RCC 7860 (cell line): ENCODE measurements around the gene DNAJC13.
"Not testable (repeated sequence)": the region's sequence is repeated elsewhere in the genome, so short reads cannot be mapped to it uniquely, and the experiment has no call there.

Source experiments
- DNase-seq: peaks from one replicate; pipeline ENCODE4 v3.0.0-alpha.2; 2015; ENCODE audit warnings: low spot score
- FAIRE-seq: peaks from 2 replicates; lab custom pipeline; 2012; peaks lifted over from hg19 to GRCh38; lab: Jason Lieb, UNC

DNAJC13 gene, protein sequence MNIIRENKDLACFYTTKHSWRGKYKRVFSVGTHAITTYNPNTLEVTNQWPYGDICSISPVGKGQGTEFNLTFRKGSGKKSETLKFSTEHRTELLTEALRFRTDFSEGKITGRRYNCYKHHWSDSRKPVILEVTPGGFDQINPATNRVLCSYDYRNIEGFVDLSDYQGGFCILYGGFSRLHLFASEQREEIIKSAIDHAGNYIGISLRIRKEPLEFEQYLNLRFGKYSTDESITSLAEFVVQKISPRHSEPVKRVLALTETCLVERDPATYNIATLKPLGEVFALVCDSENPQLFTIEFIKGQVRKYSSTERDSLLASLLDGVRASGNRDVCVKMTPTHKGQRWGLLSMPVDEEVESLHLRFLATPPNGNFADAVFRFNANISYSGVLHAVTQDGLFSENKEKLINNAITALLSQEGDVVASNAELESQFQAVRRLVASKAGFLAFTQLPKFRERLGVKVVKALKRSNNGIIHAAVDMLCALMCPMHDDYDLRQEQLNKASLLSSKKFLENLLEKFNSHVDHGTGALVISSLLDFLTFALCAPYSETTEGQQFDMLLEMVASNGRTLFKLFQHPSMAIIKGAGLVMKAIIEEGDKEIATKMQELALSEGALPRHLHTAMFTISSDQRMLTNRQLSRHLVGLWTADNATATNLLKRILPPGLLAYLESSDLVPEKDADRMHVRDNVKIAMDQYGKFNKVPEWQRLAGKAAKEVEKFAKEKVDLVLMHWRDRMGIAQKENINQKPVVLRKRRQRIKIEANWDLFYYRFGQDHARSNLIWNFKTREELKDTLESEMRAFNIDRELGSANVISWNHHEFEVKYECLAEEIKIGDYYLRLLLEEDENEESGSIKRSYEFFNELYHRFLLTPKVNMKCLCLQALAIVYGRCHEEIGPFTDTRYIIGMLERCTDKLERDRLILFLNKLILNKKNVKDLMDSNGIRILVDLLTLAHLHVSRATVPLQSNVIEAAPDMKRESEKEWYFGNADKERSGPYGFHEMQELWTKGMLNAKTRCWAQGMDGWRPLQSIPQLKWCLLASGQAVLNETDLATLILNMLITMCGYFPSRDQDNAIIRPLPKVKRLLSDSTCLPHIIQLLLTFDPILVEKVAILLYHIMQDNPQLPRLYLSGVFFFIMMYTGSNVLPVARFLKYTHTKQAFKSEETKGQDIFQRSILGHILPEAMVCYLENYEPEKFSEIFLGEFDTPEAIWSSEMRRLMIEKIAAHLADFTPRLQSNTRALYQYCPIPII (N-terminal part only)

DNA sequence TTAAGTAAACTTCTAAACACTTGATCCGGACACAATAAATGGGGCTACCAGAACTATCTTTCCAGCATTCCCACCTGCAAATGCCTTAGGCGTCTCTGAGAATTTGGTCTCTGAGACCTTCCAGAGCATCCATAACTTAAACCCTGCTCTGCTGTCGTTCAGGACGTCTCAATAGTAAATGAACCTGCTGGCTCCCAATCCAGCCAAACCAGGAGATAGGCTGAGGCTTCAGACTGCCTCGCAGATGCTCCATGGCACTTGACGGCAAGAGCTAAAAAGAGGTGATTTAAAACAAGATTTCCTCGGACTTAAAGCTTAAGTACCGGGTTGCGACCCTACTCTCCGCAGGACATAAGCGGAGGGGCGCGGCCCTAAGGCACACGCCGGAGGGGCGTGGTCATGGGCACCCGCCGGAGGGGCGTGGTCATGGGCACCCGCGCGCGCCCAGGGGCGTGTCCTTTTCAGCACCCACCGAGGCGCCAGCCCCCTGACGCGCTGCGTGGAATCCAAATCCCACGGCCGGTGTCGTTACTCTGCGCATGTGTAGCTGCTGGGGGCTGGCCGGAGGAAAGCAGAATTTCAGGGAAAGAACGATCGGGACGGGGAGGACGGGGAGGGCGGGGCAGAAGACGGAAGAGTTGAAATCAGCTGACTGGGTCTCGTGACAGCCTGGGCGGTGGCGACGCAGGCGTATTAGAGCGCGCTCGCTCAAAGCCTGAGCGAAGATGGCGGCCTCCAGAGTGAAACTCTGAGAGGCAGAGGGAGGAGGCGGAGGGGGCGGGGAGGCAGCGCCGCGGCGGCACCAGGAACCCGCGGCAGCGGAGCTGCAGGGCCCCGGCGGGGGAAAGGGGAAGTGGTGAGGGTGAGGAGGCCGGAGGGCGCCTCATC lies at the start of gene DNAJC13:
Gene DNAJC13 (plus strand): TSS at position 696 of the 888 bp plus-strand sequence. CDS start 17,049 bp downstream, outside the sequence.
- no peak for FAIRE-seq
- peak; percentile 83 for DNase-seq

DNA sequence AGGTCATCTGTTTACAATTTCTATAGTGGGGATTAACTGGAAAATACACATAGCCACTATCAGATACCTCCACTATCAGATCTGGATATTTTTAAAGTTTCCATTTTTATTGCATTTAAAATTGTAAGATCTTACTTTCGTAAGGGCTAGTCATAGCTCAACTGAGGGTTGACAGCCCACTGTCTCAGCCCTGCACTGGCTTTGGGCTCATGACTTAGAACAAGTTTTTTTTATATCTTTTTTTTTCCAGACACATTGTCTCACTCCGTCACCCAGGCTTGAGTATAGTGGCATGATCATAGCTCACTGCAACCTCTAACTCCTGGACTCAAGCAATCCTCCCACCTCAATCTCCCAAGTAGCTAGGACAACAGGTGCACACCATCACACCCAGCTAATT lies 48.8 kb upstream of the DNAJC13 start:
- FAIRE-seq = no peak
- no peak for DNase-seq

DNA sequence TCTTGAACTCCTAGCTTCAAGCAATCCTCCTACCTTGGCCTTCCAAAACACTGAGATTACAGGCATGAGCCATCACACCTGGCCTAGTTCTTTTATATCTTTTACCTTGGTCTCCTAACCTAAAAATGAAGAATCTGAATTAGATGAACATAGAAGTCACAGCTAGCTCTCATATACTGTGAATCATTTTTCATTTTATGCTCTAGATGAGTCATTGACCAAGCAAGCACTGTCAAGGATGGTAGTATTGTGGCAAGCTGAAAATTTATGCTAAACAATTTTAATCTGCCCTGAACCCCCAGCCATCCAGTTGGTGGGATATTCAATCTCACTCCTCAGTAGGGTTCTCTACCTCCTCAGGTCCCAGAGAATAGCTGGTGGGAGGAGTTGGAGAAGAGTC lies 48.3 kb upstream of the DNAJC13 start:
- DNase-seq (no peak), FAIRE-seq (no peak)

DNA sequence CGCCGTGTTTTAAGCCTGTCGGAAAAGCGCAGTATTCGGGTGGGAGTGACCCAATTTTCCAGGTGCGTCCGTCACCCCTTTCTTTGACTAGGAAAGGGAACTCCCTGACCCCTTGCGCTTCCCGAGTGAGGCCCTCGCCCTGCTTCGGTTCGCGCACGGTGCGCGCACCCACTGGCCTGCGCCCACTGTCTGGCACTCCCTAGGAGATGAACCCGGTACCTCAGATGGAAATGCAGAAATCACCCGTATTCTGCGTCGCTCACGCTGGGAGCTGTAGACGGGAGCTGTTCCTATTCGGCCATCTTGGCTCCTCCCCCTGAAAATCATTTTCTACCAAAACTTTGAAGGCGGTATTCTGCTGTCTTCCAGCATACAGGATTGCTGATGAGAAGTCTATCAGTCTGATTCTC lies 40.4 kb upstream of the DNAJC13 start:
- not testable (repeated sequence) for DNase-seq, FAIRE-seq

DNA sequence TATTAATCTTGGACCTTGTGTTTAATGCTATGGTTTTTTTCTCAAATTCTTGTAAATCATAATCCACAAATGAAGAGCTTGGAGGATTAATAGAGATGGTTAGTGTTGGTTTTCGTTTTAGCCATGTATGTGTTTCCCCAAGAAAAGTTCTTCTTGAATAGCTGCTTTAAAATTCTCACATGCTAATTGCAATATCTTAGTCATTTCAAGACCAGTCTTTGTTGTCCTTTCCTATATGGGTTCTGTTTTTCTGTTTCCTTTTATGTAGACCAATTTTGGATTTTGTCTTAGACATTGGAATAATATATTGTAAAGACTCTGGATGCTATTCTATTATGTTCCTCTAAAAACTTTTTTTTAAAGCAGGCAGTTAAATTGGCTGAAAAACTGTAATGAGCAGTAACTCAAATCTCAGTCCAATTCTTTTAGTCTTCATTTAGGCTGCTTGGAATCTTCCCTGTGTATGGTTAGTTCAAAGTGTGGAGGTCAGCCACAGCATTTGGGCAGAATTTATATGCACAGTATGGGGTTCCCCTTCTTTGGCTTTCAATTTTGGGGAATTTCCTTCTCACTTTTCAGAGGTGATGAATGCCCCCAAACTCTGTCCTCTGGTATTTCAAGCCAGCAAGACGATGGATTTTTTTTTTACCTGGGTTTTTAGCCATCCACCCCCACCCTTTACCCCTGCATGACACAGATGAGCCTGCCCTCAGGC lies 39.1 kb upstream of the DNAJC13 start:
- DNase-seq (no peak), FAIRE-seq (no peak)

DNA sequence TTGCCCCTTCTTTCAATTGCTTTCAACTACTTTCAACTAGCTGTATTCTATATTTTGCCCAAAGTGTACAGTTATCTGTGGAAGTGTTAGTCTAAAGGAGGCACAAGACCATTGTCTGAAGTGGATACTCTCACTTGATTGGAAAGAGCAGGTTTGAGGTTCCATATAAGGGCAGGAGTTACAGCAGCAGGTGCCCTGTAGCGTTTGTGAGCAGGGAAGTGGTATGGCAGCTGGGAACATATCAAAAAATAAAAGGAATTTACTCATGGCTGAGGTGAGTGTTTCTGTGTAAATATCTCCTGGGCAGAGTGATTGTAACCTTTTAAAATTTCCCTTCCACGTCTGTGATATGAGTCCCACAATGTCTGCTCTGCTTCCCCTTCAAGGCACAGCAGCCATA lies 38.5 kb upstream of the DNAJC13 start:
- FAIRE-seq = no peak
- DNase-seq = no peak

DNA sequence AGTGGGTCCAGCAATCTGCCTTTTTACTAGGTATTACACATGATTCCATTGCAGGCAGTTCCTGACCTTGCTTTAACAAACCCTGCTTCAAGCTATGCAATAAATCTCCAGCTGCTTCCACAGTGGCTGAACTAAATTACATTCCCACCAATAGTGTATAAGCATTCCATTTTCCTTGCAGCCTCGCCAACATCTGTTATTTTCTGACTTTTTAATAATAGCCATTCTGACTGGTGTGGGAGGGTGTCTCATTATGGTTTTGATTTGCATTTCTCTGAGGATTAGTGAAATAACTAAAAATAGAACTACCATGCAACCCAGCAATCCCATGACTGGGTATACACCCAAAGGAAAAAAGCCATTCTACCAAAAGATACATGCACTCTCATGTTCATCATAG lies 36.4 kb upstream of the DNAJC13 start:
- no peak for DNase-seq
- FAIRE-seq = no peak

DNA sequence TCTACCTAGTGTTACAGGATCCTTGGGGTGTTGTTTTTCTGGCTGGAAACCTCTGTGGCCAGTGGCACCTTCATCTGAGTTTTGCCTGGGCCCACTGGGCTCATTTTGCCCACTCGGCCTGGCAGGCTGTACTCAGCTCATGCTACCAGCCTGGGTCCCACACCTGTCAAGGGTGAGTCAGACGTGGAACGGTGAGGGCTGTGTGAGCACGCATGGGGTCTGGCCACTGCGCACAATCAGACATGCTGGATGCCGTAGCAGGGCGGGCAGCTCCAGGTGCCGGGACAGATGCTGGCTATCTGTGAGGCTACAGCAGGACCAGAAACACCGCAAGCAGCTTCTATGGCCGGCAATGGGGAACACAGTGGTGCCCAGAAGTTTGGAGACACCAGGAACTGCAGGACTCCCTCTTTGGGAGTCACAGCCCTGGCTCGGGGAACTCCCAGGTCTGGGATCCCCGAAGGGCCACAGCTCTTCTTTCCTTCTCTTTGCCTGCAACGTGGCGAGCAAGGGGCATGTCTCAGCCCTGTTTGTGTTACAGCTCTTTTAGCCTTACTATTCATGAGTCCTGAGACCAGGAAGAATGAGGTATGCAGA lies 35.9 kb upstream of the DNAJC13 start:
- FAIRE-seq = no peak
- DNase-seq = no peak

DNA sequence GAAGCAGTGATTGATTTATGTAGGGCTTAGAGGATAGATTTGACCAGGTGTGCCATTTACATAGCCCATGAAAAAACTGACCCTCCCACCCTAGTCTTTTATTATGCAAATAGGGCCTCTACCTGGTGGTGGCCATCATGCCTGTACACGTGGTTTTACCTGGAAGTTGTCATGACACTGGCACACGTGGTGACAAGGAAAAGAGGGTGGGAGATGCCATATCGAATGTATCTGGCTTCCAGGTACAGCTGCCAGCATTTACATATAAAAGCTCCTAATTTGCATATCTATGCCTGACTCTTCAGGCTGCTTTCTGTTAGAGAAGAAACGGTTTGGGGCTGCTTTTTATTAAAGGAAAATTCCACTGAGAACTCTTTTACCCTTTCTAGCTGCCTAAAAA lies 35.0 kb upstream of the DNAJC13 start:
- DNase-seq = no peak
- FAIRE-seq = no peak

DNA sequence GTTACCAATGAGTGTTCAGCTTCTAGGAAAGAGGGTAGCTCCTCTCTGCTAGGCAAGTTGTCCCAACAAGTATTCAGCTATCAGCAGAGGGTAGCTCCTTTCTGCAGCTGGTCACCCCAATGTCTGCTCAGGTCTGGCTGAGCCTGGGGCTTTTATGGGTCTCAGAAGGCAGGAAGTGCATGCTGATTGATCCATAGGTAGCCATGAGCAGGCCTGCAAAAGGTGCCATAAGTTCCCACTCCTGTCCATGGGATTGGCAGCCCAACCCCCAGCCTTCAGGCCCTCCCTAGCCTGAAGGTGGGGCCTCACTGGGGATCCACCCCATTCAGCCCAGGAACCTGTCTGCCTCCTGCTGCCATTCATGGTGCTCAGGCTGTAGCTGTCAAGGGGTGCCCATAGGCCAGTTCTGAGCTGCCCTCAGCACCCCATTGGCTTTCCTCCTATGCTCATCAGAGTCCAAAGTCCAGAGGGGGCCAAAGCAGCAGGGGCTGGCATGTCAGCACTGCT lies 34.6 kb upstream of the DNAJC13 start:
- FAIRE-seq (no peak), DNase-seq (no peak)

DNA sequence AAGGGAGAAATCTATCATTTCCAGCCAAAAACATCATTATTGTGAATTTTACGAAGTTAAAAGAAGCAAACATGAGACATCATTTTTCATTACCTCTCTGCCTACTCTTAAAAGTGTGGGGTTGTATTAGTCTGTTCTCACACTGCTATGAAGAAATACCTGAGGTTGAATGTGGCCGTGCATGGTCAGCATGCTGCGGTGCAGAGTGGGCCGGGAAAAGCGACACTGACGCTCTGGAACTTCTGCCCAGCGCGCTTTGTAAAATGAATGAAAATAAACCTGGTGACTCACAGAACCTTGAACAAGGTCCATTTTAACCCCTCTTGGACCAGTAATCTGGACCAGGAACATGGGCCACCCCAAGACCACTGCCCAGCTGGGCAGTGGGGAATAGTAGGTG lies 31.0 kb upstream of the DNAJC13 start:
- no peak for FAIRE-seq

DNA sequence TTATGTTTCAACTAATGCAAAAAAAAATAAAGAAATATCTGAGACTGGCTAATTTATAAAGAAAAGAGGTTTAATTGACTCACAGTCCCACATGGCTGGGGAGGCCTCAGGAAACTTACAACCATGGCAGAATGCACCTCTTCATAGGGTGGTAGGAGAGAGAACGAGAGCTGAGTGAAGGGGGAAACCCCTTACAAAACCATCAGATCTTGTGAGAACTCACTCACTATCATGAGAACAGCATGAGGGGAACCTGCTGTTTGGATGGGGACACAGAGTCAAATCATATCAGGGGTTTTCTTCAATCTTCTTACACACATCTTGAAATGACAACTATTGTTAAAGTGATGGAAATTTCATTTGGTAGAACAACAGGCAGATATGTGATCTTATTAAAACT lies 24.6 kb upstream of the DNAJC13 start:
- FAIRE-seq, DNase-seq: not testable (repeated sequence)

More for the DNA sequence above, 31.0 kb upstream of the DNAJC13 start:
- no peak for DNase-seq

DNA sequence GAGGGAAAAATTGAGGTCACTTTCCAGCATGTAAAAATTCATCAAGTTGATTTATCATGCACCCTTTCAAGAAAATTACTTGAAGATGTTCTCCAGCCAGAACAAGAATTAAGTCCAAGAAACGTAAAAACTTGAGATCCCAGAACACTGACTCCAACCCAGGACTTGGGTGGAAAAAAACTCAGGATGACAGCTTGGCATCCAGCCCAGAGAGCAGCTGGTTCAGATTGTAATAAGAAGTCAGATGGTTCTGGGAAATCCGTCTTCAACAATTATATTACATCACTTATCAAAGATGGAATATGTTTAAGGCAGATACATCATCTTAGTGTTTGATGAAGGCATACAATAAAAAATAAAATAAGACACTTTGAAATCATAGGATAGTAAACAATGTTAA lies 23.0 kb upstream of the DNAJC13 start:
- FAIRE-seq (no peak), DNase-seq (no peak)

DNA sequence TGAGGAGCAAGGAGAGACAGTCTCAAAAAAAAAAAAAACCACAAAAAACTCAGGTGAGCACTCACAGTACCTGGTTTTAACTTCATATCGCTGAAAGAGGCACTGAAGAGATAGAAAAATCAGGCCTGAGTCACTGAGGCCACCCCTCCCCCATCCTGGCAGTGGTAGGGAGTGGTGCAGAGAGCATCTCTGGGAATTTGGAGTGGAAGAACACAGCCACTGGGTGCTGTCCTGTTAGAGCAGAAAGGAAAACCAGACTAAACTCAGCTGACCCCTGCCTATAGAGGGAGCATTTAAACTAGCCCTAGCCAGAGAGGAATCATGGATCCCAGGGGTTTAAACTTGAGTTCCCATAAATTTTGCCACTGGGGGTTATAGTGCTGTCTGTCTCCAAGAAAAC lies 22.2 kb upstream of the DNAJC13 start:
- no peak for DNase-seq
- no peak for FAIRE-seq

DNA sequence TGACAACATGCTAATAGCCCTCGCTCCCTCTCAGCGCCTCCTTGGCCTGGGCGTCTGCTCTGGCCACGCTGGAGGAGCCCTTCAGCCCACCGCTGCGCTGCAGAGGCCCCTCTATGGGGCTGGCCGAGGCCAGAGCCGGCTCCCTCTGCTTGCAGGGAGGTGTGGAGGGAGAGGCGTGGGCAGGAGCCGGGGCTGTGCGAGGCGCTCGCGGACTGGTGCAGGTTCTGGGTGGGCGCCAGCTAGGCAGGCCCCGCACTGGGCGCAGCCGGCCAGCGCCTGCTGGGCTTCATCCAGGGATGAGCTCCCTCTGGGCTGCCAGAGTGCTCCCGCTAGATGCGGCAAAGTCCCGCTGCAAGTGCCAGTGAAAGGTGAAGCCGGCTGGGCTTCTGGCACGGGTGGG lies 21.0 kb upstream of the DNAJC13 start:
- FAIRE-seq (no peak), DNase-seq (no peak)

DNA sequence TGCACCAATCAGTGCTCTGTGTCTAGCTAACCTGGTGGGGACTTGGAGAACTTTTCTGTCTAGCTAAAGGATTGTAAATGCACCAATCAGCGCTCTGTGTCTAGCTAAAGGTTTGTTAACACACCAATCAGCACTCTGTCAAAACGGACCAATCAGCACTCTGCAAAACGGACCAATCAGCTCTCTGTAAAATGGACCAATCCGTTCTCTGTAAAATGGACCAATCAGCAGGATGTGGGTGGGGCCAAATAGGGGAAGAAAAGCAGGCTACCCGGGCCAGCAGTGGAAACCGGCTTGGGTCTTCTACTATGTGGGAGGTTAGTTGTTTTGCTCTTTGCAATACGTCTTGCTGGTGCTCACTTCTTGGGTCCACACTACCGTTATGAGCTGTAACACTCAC lies 20.5 kb upstream of the DNAJC13 start:
- not testable (repeated sequence) for DNase-seq, FAIRE-seq

DNA sequence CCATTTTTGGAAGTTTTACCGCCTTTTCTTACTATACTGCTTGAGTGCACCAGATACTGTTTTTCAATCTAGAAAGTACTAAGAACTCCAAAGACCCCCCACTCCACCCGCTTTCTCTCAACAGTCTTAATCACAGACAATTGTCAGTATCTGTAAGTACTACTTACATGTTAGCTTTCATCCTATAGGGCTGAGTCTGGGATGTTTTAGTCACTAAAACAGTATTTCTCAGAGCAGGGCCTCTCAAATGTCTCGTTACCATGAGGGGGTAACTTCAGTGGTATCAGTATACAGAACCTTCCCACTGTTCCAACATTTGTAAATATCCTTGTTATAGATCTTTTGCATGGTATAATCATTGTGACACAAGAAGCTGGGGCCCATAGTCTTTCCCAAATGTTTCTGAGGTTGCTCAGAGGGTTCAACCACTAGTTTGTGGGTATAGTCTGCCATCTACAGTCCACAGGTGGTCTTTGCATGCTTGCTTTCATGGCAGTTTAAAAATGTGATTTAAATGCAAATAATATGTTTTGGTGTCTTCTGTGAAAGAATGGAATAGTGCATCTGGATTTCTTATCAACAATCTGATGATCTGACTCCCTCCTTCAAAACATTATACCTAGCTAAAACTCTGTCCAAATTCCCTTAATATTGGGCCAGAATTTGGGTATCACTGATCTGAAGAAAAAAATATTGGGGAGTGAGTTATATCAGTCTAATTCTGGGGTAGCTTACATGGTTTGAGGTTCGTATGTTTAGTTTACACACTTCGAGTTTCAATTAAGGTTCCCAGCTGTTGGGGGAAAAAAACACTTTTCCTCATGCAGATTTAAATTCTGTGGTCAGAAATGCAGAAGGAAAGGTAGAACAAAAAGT lies 18.0 kb upstream of the DNAJC13 start:
- FAIRE-seq = peak; percentile 61
- peak; percentile 27 for DNase-seq

DNA sequence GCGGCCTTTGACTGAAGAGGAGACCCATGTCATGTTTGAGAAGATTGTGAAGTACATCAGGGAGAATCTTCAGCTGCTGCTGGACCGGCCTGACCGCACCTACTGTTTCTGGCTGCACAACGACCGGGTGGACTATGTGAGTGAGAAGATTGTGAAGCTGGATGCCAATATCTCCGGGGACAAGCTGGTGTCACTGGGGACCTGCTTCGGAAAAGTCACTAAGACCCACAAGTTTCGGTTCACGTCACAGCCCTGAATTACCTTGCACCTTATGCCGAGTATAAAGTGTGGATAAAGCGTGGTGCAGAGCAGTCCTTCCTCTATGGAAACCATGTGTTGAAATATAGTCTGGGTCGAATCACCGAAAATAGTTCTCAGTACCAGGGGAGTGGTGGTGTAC lies 16.0 kb upstream of the DNAJC13 start:
- DNase-seq (no peak), FAIRE-seq (no peak)
